Measurements from ENCODE around the gene KCNQ1OT1.

DNA sequence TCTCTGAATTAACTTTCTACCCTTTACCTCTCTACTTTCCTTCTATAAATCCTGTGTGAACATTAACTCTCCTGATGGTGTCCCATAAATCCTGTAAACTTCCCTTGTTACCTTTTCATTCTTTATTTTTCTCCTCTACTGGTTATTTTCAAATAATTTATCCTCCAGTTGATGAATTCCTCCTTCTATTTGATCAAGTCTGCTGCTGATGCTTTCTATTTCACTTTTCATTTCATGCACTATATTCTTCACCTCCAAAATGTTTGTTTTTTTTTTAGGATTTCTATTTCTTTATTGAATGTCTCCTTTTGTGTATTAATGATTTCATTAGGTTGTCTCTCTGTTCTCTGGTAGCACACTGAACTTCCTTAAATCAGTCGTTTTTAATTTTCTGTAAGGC, 68.6 kb downstream of the KCNQ1OT1 start:
- no peak for TF ChIP-seq CTCF (IDR thresholded peaks at IDR 0.05)
- TF ChIP-seq POLR2AphosphoS5 (IDR thresholded peaks at IDR 0.05; ENCODE audit: insufficient read depth in 1 of 2, low read depth in 1 of 2), result no peak
- TF ChIP-seq POLR2A (IDR thresholded peaks at IDR 0.05), result no peak
